SK-N-SH treated with all-trans-retinoic acid at 6 μM for 48 hours (cell line): ENCODE measurements around the gene GPHN.
"Not testable (repeated sequence)": the region's sequence is repeated elsewhere in the genome, so short reads cannot be mapped to it uniquely, and the experiment has no call there.

Source experiments
- ATAC-seq: fragments of 200-7000 bp; cut with Tn5 transposase; 3 replicates; pipeline ENCODE4 v1.9.1; 2020; ENCODE audit warnings: mild to moderate bottlenecking, moderate library complexity
- ARNTL ChIP-seq: fragments of 450-650 bp; formaldehyde crosslinking; IDR thresholded peaks from 2 replicates; pipeline ENCODE4 v1.5.0; 2020; ENCODE audit warnings: low read depth, mild to moderate bottlenecking, moderate library complexity, borderline replicate concordance
- BACH2 ChIP-seq: fragments of 250-450 bp; sonication (Bioruptor Pico); IDR thresholded peaks from 2 replicates; pipeline ENCODE4 v1.9.0; 2021; ENCODE audit warnings: mild to moderate bottlenecking, borderline replicate concordance
- CSDC2 ChIP-seq: fragments of 250-450 bp; sonication (Bioruptor Pico); IDR thresholded peaks from 2 replicates; pipeline ENCODE4 v1.5.0; 2020; ENCODE audit warnings: mild to moderate bottlenecking, moderate library complexity
- ESRRG ChIP-seq: fragments of 250-450 bp; sonication (Bioruptor Pico); IDR thresholded peaks from 2 replicates; pipeline ENCODE4 v1.6.1; 2021; ENCODE audit warnings: mild to moderate bottlenecking
- GLIS3 ChIP-seq: fragments of 250-450 bp; sonication (Bioruptor Pico); IDR thresholded peaks from 2 replicates; pipeline ENCODE4 v1.5.0; 2020; ENCODE audit warnings: mild to moderate bottlenecking, moderate library complexity
- OSR1 ChIP-seq: fragments of 250-450 bp; sonication (Bioruptor Pico); IDR thresholded peaks from 2 replicates; pipeline ENCODE4 v1.8.0; 2022; ENCODE audit warnings: moderate library complexity, mild to moderate bottlenecking, inconsistent platforms
- PPARA ChIP-seq: fragments of 250-450 bp; sonication (Bioruptor Pico); IDR thresholded peaks from 2 replicates; pipeline ENCODE4 v1.5.0; 2020; ENCODE audit warnings: mild to moderate bottlenecking, borderline replicate concordance
- RARB ChIP-seq: fragments of 250-450 bp; sonication (Bioruptor Pico); IDR thresholded peaks from 2 replicates; pipeline ENCODE4 v1.8.0; 2021; ENCODE audit warnings: mild to moderate bottlenecking, moderate library complexity
- SNAI2 ChIP-seq: fragments of 250-450 bp; sonication (Bioruptor Pico); IDR thresholded peaks from 2 replicates; pipeline ENCODE4 v1.5.0; 2020; ENCODE audit warnings: mild to moderate bottlenecking, moderate library complexity
- TCF4 ChIP-seq: fragments of 250-450 bp; sonication (Bioruptor Pico); IDR thresholded peaks from 2 replicates; pipeline ENCODE4 v1.8.0; 2021; ENCODE audit warnings: mild to moderate bottlenecking, moderate library complexity, borderline replicate concordance
- TOX ChIP-seq: fragments of 250-450 bp; sonication (Bioruptor Pico); IDR thresholded peaks from 2 replicates; pipeline ENCODE4 v1.8.0; 2021; ENCODE audit warnings: mild to moderate bottlenecking, moderate library complexity, borderline replicate concordance
- ZC3H10 ChIP-seq: fragments of 250-450 bp; sonication (Bioruptor Pico); IDR thresholded peaks from 2 replicates; pipeline ENCODE4 v1.5.1; 2021; ENCODE audit warnings: mild to moderate bottlenecking, moderate library complexity
- ZFP3 ChIP-seq: fragments of 250-450 bp; sonication (Bioruptor Pico); IDR thresholded peaks from 2 replicates; pipeline ENCODE4 v1.5.0; 2020; ENCODE audit warnings: mild to moderate bottlenecking, moderate library complexity
- ZFP30 ChIP-seq: fragments of 450-650 bp; formaldehyde crosslinking; IDR thresholded peaks from 2 replicates; pipeline ENCODE4 v1.5.0; 2022; ENCODE audit warnings: mild to moderate bottlenecking, moderate library complexity
- ZNF565 ChIP-seq: fragments of 450-650 bp; formaldehyde crosslinking; conservative IDR thresholded peaks from 2 replicates; pipeline ENCODE4 v1.5.0; 2020; ENCODE audit warnings: low read depth, mild to moderate bottlenecking, moderate library complexity
- TF ChIP-seq, protein P1 (sequence below): fragments of 250-450 bp; sonication (Bioruptor Pico); IDR thresholded peaks from 2 replicates; pipeline ENCODE4 v1.5.1; 2020; ENCODE audit warnings: low read depth, mild to moderate bottlenecking, moderate library complexity
- TF ChIP-seq, protein P2 (sequence below): fragments of 250-450 bp; sonication (Bioruptor Pico); IDR thresholded peaks from 2 replicates; pipeline ENCODE4 v1.8.0; 2020; ENCODE audit warnings: mild to moderate bottlenecking, moderate library complexity, borderline replicate concordance
- TF ChIP-seq, protein P3 (sequence below): fragments of 250-450 bp; sonication (Bioruptor Pico); IDR thresholded peaks from 2 replicates; pipeline ENCODE4 v1.5.0; 2020; ENCODE audit warnings: mild to moderate bottlenecking, moderate library complexity
- TF ChIP-seq, protein P4 (sequence below): fragments of 250-450 bp; sonication (Bioruptor Pico); IDR thresholded peaks from 2 replicates; pipeline ENCODE4 v1.8.0; 2021; ENCODE audit warnings: low read depth, mild to moderate bottlenecking, moderate library complexity, borderline replicate concordance

The GPHN gene

DNA sequence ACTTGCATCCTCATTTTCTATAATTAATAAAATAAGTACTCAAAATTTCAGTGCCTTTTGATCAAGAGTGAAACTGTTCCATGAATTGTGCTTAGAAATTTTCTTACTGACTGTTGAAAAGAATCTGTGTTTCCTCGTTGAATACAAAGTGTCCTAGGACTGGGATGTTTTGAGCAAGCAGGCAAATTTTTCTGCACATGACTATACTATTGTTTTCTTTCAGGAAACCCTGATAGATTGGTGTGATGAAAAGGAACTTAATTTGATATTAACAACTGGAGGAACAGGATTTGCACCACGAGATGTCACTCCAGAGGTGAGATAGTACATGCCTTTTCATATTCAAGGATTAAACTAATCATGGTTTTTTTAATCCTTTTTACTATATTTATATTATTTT is 316.3 kb downstream of the GPHN start:
- no peak for ATAC-seq
- no peak for TF ChIP-seq ESRRG (CRISPR knock-in tag)
- TF ChIP-seq PPARA (CRISPR knock-in tag), result no peak
- TF ChIP-seq CSDC2 (CRISPR knock-in tag), result no peak
- TF ChIP-seq, all 23 proteins: peak for 0

DNA sequence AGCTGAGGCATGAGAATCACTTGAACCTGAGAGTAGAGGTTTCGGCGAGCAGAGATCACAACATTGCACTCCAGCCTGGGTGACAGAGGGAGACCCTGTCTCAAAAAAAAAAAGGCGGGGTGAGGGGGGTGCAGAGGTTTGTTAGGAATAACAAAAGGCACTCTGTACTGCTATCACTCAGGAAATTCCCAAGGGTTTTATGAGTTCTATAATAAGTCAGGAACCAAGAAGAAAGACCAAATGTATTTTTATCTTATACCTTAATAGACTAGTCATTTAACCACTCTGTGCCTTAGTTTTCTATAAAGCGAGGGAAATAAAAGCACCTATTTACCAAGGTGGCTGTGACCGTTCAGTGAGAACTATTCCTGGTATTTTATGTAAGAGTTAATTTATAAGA is 319.2 kb downstream of the GPHN start:
- no peak for ATAC-seq
- TF ChIP-seq, protein P1, sequence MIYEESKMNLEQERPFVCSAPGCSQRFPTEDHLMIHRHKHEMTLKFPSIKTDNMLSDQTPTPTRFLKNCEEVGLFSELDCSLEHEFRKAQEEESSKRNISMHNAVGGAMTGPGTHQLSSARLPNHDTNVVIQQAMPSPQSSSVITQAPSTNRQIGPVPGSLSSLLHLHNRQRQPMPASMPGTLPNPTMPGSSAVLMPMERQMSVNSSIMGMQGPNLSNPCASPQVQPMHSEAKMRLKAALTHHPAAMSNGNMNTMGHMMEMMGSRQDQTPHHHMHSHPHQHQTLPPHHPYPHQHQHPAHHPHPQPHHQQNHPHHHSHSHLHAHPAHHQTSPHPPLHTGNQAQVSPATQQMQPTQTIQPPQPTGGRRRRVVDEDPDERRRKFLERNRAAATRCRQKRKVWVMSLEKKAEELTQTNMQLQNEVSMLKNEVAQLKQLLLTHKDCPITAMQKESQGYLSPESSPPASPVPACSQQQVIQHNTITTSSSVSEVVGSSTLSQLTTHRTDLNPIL (CRISPR knock-in tag), result no peak
- no peak for TF ChIP-seq TCF4 (CRISPR knock-in tag)

DNA sequence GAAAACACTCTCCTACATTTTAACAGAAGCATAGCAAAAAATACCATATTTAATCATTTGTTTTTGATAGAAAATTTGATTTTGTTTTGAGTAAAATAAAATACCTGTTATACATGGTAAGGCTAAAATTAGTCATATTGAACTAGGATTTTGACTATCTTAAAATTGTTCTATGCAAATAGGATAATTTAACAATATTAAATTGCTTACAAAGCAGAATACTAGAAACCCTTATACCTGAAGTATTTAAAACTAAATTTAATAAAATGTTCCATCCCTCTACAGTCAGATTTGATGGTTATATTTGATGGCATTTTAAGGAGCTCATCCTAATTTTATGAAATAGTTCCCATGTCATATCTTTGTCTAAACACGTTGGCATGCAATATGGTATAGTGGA is 323.2 kb downstream of the GPHN start:
- ATAC-seq, result no peak
- TF ChIP-seq ZC3H10 (CRISPR knock-in tag), result no peak
- TF ChIP-seq, all 23 proteins: peak for 0

DNA sequence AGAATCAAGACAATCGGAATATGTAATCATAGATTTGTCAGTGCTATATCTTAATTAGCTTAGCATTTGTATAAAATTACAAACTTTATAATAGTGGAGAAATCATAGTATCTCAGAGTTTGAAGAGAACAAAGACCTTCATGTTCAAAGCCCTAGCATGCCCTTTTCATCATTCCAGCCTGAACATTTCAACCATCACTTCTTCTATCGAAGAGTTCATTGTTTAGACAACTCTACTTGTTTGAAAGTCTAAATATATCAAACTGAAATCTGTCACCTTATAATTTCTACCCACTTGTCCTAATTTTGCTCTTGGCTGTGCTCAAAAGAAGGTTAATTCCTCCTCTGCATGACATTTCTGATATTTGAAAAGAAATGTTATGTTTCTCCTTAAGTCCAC is 325.9 kb downstream of the GPHN start:
- no peak for TF ChIP-seq OSR1 (CRISPR knock-in tag)
- TF ChIP-seq, protein P2, sequence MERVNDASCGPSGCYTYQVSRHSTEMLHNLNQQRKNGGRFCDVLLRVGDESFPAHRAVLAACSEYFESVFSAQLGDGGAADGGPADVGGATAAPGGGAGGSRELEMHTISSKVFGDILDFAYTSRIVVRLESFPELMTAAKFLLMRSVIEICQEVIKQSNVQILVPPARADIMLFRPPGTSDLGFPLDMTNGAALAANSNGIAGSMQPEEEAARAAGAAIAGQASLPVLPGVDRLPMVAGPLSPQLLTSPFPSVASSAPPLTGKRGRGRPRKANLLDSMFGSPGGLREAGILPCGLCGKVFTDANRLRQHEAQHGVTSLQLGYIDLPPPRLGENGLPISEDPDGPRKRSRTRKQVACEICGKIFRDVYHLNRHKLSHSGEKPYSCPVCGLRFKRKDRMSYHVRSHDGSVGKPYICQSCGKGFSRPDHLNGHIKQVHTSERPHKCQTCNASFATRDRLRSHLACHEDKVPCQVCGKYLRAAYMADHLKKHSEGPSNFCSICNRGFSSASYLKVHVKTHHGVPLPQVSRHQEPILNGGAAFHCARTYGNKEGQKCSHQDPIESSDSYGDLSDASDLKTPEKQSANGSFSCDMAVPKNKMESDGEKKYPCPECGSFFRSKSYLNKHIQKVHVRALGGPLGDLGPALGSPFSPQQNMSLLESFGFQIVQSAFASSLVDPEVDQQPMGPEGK, result no peak
- TF ChIP-seq ZFP30 (CRISPR knock-in tag), result no peak
- no peak for TF ChIP-seq SNAI2 (CRISPR knock-in tag)
- no peak for TF ChIP-seq ARNTL (CRISPR knock-in tag)
- TF ChIP-seq, protein P3, sequence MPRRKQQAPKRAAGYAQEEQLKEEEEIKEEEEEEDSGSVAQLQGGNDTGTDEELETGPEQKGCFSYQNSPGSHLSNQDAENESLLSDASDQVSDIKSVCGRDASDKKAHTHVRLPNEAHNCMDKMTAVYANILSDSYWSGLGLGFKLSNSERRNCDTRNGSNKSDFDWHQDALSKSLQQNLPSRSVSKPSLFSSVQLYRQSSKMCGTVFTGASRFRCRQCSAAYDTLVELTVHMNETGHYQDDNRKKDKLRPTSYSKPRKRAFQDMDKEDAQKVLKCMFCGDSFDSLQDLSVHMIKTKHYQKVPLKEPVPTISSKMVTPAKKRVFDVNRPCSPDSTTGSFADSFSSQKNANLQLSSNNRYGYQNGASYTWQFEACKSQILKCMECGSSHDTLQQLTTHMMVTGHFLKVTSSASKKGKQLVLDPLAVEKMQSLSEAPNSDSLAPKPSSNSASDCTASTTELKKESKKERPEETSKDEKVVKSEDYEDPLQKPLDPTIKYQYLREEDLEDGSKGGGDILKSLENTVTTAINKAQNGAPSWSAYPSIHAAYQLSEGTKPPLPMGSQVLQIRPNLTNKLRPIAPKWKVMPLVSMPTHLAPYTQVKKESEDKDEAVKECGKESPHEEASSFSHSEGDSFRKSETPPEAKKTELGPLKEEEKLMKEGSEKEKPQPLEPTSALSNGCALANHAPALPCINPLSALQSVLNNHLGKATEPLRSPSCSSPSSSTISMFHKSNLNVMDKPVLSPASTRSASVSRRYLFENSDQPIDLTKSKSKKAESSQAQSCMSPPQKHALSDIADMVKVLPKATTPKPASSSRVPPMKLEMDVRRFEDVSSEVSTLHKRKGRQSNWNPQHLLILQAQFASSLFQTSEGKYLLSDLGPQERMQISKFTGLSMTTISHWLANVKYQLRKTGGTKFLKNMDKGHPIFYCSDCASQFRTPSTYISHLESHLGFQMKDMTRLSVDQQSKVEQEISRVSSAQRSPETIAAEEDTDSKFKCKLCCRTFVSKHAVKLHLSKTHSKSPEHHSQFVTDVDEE (CRISPR knock-in tag), result no peak
- ATAC-seq, result no peak

DNA sequence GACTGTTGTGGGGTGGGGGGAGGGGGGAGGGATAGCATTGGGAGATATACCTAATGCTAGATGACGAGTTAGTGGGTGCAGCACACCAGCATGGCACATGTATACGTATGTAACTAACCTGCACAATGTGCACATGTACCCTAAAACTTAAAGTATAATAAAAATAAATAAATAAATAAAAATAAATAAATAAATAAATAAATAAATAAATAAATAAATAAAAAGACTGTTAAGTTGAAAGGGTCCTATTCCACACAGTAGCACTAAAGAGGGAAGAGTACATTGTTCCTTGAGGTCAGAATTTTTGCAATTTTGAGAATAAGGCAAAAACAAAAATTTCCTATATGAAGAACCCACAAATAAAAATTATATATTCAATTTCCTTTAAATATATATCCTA is 329.5 kb downstream of the GPHN start:
- not testable (repeated sequence) for ATAC-seq

DNA sequence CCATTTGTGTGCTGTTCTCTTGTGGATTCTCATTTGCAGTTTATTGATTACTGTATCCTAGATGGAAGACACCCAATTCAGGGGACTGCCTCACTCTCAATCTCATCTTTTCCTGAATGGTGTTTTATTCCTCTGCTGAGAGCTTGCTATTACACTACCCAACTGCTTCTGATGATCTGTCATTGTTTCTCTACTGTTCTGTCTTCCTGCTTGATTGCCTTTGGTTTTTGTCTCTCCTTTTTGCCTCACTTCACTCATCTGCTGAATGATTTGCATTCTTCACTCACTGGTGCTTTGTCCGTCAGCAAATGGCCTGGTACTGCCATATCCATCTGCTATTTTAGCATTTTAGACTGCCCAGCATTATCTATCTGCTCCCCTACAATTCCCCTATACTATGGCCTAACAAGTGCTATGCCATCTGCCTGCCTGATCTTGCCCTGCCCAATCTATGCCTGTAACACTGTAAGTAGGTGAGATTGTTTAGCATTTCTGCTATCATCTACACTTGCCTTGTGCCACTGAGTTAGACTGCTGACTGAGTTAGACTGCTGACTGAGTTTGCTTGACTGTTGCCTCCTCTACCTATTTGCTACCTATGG is 335.1 kb downstream of the GPHN start:
- no peak for ATAC-seq
- TF ChIP-seq ESRRG (CRISPR knock-in tag), result no peak
- TF ChIP-seq CSDC2 (CRISPR knock-in tag), result no peak
- TF ChIP-seq, protein P1 (CRISPR knock-in tag), result no peak
- no peak for TF ChIP-seq PPARA (CRISPR knock-in tag)
- TF ChIP-seq BACH2, result no peak
- no peak for TF ChIP-seq RARB
- no peak for TF ChIP-seq OSR1 (CRISPR knock-in tag)
- TF ChIP-seq TCF4 (CRISPR knock-in tag), result no peak
- TF ChIP-seq, protein P4, sequence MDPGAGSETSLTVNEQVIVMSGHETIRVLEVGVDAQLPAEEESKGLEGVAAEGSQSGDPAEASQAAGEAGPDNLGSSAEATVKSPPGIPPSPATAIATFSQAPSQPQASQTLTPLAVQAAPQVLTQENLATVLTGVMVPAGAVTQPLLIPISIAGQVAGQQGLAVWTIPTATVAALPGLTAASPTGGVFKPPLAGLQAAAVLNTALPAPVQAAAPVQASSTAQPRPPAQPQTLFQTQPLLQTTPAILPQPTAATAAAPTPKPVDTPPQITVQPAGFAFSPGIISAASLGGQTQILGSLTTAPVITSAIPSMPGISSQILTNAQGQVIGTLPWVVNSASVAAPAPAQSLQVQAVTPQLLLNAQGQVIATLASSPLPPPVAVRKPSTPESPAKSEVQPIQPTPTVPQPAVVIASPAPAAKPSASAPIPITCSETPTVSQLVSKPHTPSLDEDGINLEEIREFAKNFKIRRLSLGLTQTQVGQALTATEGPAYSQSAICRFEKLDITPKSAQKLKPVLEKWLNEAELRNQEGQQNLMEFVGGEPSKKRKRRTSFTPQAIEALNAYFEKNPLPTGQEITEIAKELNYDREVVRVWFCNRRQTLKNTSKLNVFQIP (CRISPR knock-in tag), result no peak
- no peak for TF ChIP-seq TOX (CRISPR knock-in tag)
- no peak for TF ChIP-seq GLIS3 (CRISPR knock-in tag)
- no peak for TF ChIP-seq ZNF565 (CRISPR knock-in tag)
- TF ChIP-seq ZFP3, result no peak
- no peak for TF ChIP-seq ZC3H10 (CRISPR knock-in tag)
- no peak for TF ChIP-seq ZFP30 (CRISPR knock-in tag)
- no peak for TF ChIP-seq ARNTL (CRISPR knock-in tag)
- TF ChIP-seq, all 23 proteins: peak for 0
